Gastroesophageal sphincter (tissue), 3 donors: ENCODE measurements around the gene APOC1.

Source experiments
- EP300 ChIP-seq: sonication (generic); formaldehyde crosslinking; IDR thresholded peaks from one replicate; pipeline ENCODE4 v1.6.1; 2017; ENCODE audit warnings: antibody characterized with exemption, mild to moderate bottlenecking
- POLR2A ChIP-seq, 2 donors: fragments of 450-650 bp; IDR thresholded peaks; one replicate each; pipeline ENCODE4 v1.6.1; 2017; ENCODE audit warnings: antibody characterized with exemption in 2 of 2, mild to moderate bottlenecking in 2 of 2, moderate library complexity in 1 of 2
- POLR2AphosphoS5 ChIP-seq: sonication (generic); formaldehyde crosslinking; IDR thresholded peaks from one replicate; pipeline ENCODE4 v1.6.1; 2017; ENCODE audit warnings: antibody characterized with exemption
- TF ChIP-seq, protein P1 (sequence below), 4 experiments: fragments of 200-600 bp in 2 of 4; fragments of 450-650 bp in 2 of 4; sonication (generic) in 1 of 4; IDR thresholded peaks; one replicate each; pipeline ENCODE4 v1.5.1; 2017 to 2019; ENCODE audit warnings: antibody characterized with exemption in 4 of 4, mild to moderate bottlenecking in 2 of 4, moderate library complexity in 2 of 4

- TF ChIP-seq, protein P1, sequence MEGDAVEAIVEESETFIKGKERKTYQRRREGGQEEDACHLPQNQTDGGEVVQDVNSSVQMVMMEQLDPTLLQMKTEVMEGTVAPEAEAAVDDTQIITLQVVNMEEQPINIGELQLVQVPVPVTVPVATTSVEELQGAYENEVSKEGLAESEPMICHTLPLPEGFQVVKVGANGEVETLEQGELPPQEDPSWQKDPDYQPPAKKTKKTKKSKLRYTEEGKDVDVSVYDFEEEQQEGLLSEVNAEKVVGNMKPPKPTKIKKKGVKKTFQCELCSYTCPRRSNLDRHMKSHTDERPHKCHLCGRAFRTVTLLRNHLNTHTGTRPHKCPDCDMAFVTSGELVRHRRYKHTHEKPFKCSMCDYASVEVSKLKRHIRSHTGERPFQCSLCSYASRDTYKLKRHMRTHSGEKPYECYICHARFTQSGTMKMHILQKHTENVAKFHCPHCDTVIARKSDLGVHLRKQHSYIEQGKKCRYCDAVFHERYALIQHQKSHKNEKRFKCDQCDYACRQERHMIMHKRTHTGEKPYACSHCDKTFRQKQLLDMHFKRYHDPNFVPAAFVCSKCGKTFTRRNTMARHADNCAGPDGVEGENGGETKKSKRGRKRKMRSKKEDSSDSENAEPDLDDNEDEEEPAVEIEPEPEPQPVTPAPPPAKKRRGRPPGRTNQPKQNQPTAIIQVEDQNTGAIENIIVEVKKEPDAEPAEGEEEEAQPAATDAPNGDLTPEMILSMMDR (IDR thresholded peaks at IDR 0.05), result no peak
- TF ChIP-seq POLR2A (IDR thresholded peaks at IDR 0.05), result no peak
- TF ChIP-seq POLR2AphosphoS5, result no peak
- TF ChIP-seq EP300, result no peak
These were observed 41.7 kb upstream of the APOC1 start for GRCh38 chr19:44872661-44873060.
